ENCODE results near the gene THSD4.
A peak's percentile ranks its signal among the peaks of the same experiment; 100 is the strongest.

Gene THSD4

GRCh38 chr15:71780115-71780976 lies 665.1 kb downstream of the THSD4 start:
- peak overlapping the region; percentile 41 for H3K4me3 ChIP-seq (replicated peaks; ENCODE audit: low read depth, low read length)
- TF ChIP-seq CTCF (IDR thresholded peaks at IDR 0.05; ENCODE audit: low read length, missing control alignments): peak; percentile 74
- peak; percentile 89 for DNase-seq (ENCODE audit: low read depth)

- H3K4me3 ChIP-seq (replicated peaks; ENCODE audit: low read depth, low read length): no peak overlapping the region
- no peak for DNase-seq (ENCODE audit: low read depth)
- TF ChIP-seq CTCF (IDR thresholded peaks at IDR 0.05; ENCODE audit: low read length, missing control alignments): no peak
These were observed 666.1 kb downstream of the THSD4 start for GRCh38 chr15:71781179-71781964.

GRCh38 chr15:71781965-71782265 lies 666.6 kb downstream of the THSD4 start:
- no peak for TF ChIP-seq CTCF (IDR thresholded peaks at IDR 0.05; ENCODE audit: low read length, missing control alignments)
- H3K4me3 ChIP-seq (replicated peaks; ENCODE audit: low read depth, low read length): no peak overlapping the region
- no peak for DNase-seq (ENCODE audit: low read depth)

GRCh38 chr15:71782422-71783165 lies 667.3 kb downstream of the THSD4 start:
- TF ChIP-seq CTCF (IDR thresholded peaks at IDR 0.05; ENCODE audit: low read length, missing control alignments): no peak
- DNase-seq (ENCODE audit: low read depth): no peak

GRCh38 chr15:71784719-71785118 lies 669.4 kb downstream of the THSD4 start:
- peak; percentile 30 for TF ChIP-seq CTCF (IDR thresholded peaks at IDR 0.05; ENCODE audit: low read length, missing control alignments)
- DNase-seq (ENCODE audit: low read depth): no peak
- H3K4me3 ChIP-seq (replicated peaks; ENCODE audit: low read depth, low read length): no peak overlapping the region

More at GRCh38 chr15:71782422-71783165, 667.3 kb downstream of the THSD4 start:
- H3K4me3 ChIP-seq (replicated peaks; ENCODE audit: low read depth, low read length): no peak overlapping the region

GRCh38 chr15:71785996-71786395 lies 670.7 kb downstream of the THSD4 start:
- TF ChIP-seq CTCF (IDR thresholded peaks at IDR 0.05; ENCODE audit: low read length, missing control alignments): no peak
- no peak overlapping the region for H3K4me3 ChIP-seq (replicated peaks; ENCODE audit: low read depth, low read length)
- no peak for DNase-seq (ENCODE audit: low read depth)

Measured in fibroblast of pulmonary artery (primary cell).